GM21786 (cell line): ENCODE data around the gene CYP4Z1.
"Not testable (repeated sequence)": the region's sequence is repeated elsewhere in the genome, so short reads cannot be mapped to it uniquely, and the experiment has no call there.

Experiments
- ATAC-seq: cut with Tn5 transposase; IDR thresholded peaks from one replicate; pipeline ENCODE4 v1.9.1; 2021; ENCODE audit not compliant: unreplicated experiment

The CYP4Z1 gene

DNA sequence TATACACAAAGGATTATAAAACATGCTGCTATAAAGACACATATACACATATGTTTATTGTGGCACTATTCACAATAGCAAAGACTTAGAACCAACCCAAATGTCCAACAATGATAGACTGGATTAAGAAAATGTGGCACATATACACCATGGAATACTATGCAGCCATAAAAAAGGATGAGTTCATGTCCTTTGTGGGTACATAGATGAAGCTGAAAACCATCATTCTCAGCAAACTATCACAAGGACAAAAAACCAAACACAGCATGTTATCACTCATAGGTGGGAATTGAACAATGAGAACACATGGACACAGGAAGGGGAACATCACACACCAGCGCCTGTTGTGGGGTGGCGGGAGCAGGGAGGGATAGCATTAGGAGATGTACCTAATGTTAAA lies 60.0 kb downstream of the CYP4Z1 start:
- ATAC-seq = not testable (repeated sequence)

DNA sequence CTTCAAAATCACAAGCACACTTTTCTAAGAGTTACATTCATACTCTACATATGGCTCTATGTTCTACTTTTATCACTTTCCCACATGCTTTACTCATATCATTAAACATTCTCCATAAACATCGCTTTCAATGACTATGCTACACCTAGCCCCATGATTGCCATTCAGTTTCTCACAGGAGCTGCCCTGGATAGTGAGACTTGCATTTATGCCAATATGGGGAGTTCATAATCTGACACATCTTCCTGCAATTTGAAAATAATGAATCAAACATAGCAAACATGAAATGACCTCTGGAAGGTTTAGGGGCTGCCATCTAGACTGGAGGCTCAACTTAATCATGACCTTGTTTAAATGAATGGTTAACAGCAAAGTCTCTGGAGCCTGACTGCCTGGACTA lies 61.2 kb downstream of the CYP4Z1 start:
- no peak for ATAC-seq

DNA sequence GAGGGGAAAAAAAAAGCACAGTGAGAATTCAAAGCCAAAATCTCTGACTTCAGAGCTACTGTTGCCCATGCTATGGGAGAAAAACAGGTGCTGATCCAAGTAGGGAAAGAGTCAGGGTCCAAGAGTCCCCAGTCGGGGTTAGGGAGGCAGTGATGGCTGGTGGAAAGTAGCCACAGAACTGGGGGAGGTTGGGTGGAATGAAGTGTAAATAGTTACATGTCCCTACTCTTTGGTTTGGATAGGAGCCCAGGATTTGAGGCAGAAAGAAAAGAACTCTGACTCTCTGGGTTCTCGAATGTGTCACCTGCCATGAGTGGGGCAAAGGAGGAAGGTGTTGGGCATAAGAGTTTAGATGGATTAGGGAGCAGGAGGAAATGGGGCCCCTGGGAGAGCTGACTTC lies 61.8 kb downstream of the CYP4Z1 start:
- not testable (repeated sequence) for ATAC-seq

GRCh38 chr1:47129489-47130230 lies 62.6 kb downstream of the CYP4Z1 start:
- not testable (repeated sequence) for ATAC-seq

DNA sequence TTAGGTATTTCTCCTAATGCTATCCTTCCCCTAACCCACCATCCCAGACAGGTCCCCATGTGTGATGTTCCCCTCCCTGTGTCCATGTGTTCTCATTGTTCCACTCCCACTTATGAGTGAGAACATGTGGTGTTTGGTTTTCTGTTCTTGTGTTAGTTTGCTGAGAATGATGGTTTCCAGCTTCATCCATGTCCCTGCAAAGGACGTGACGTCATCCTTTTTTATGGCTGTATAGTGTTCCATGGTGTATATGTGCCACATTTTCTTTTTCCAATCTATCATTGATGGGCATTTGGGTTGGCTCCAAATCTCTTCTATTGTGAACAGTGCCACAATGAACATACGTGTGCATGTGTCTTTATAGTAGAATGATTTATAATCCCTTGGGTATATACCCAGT lies 65.6 kb downstream of the CYP4Z1 start:
- ATAC-seq = not testable (repeated sequence)

DNA sequence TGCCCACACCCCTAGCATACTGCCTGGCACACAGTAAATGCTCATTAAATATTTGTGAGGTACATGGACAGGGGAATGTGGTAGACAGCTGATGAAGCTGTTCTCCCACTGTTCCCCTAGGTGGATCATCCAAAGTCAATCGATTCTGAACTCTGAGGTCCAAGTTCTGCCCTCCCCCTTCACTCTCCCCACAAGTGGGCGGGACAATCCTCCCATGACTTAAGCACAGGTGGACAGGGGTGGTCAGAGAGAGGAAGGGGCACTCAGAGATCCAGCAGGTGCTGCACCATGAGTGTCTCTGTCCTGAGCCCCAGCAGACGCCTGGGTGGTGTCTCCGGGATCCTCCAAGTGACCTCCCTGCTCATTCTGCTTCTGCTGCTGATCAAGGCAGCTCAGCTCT lies 70.2 kb downstream of the CYP4Z1 start, which contains the start of gene CYP4A22:
Gene CYP4A22, plus strand, starts transcription at position 244 of the 400 bp plus-strand sequence. Its CDS starts 45 bp downstream, at position 289.
- no peak for ATAC-seq

GRCh38 chr1:47137925-47138615 lies 71.0 kb downstream of the CYP4Z1 start:
- ATAC-seq = no peak

- ATAC-seq = not testable (repeated sequence)
These were observed 73.3 kb downstream of the CYP4Z1 start for GRCh38 chr1:47140358-47140757.

DNA sequence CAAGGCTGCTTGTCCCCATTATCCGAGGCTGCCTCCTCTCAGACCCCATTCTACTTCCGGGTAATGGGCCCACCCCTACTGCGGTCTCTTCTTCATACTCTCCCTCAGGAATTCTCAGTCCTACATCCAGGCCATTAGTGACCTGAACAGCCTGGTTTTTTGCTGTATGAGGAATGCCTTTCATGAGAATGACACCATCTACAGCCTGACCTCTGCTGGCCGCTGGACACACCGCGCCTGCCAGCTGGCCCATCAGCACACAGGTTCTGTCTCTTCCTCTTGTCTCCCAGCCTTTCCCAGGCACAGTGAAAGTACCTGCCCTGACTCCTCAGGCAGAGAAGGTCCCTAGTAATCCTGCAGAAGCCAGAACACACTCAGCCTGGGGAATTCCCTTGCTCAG lies 76.6 kb downstream of the CYP4Z1 start:
- not testable (repeated sequence) for ATAC-seq

GRCh38 chr1:47146495-47146894 lies 79.5 kb downstream of the CYP4Z1 start:
- not testable (repeated sequence) for ATAC-seq

DNA sequence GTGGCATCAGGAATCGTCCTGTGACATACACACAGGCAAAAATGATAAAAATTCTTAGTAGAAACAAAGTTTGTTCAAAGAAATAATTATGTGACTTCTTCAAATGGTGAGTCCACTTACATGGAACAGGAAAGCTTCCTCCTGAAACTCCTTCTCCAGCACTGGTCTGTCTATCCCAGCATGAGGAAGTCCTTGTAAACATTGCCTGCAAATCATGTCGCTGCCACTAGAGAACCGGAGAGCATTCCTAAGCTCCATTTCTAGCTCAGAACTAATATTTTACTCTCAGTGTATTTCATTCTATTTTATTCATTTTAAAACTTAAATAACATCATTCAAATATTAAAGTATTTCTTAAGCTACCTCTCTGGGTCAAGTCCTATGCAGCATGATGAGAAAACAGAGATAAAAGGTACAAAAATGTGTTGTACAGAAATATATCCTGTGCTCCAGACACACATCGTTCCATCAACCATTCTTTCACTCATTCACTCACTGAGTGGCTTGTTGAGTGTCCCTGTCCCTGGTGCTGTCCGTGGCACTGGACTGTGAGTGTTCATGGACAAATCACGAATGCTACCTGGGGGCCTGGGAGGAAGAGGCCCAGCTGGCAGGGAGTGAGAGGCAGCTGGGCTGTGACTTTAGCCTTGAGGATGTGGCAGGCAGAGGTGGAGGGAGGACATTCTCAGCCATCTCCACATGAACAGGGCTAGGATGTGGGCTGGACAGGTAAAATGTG lies 80.2 kb downstream of the CYP4Z1 start:
- ATAC-seq = no peak

DNA sequence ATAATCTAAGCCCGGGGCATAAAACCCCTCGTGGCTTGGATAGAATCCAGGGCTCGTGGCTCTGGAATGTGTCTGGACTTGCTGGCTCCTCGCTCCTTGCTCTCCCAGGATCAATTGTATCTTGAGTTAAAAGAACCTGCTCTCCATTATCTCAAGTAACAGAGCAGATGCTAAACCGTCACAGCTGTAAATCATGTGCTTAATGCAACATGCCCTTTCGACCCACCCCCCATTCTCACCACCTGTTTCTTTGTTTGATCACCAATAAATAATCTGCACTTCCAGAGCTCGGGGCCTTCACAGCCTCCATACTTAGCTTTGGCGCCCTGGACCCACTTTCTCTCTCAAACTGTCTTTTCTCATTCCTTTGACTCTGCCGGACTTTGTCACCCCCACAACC lies 82.1 kb downstream of the CYP4Z1 start:
- ATAC-seq = not testable (repeated sequence)

GRCh38 chr1:47156457-47156856 lies 89.4 kb downstream of the CYP4Z1 start:
- not testable (repeated sequence) for ATAC-seq

DNA sequence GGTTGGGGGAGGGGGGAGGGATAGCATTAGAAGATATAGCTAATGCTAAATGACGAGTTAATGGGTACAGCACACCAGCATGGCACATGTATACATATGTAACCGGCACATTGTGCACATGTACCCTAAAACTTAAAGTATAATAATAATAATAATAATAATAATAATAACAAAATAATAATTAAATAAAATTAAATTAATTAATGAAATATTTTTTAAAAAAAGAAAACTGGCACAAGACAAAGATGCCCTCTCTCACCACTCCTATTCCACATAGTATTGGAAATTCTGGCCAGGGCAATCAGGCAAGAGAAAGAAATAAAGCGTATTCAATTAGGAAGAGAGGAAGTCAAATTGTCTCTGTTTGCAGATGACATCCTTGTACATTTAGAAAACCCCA lies 90.9 kb downstream of the CYP4Z1 start:
- ATAC-seq = not testable (repeated sequence)

- no peak for ATAC-seq
These were observed 93.7 kb downstream of the CYP4Z1 start for GRCh38 chr1:47160716-47161115.

DNA sequence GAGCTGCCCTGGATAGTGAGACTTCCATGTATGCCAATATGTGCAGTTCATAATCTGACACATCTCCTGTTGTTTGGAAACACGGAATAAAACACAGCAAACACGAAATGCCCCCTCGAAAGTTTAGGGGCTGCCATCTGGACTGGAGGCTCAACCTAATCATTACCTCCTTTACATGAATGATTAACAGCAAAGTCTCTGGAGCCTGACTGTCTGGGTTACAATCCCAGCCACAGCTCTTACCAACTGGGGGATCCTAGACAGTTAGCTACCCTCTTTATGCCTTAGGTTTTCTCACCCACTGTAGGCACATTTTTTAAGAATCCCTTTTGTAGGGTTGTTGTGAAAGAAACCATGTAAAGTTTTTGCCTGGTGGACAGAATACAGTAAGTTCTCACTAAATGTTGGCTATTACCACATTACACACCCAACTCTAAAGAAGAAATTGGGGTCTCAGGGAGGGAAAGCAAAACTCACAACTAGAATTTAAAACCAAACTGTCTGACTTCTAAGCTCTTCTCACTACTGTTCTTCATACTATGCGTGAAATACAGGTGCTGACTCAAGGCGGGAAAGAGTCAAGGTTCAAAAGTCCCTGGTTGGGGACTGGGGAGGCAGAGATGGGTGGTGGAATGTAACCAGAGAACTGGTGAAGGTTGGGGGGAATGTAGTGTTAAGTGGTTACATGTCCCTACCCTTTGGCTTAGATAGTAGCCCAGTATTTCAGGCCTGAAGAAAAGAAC lies 94.4 kb downstream of the CYP4Z1 start:
- ATAC-seq = no peak

GRCh38 chr1:47164552-47164951 lies 97.5 kb downstream of the CYP4Z1 start:
- no peak for ATAC-seq
